ENCODE data around the gene STAT3. TPM values are rescaled to one million over a fixed set of nuclear protein-coding genes. Genes with fewer than 3 reads are reported as not detected.

STAT3 gene
- total and polyA plus RNA-seq, 12 donors: 33.9 to 398 (median 109) TPM

DNA sequence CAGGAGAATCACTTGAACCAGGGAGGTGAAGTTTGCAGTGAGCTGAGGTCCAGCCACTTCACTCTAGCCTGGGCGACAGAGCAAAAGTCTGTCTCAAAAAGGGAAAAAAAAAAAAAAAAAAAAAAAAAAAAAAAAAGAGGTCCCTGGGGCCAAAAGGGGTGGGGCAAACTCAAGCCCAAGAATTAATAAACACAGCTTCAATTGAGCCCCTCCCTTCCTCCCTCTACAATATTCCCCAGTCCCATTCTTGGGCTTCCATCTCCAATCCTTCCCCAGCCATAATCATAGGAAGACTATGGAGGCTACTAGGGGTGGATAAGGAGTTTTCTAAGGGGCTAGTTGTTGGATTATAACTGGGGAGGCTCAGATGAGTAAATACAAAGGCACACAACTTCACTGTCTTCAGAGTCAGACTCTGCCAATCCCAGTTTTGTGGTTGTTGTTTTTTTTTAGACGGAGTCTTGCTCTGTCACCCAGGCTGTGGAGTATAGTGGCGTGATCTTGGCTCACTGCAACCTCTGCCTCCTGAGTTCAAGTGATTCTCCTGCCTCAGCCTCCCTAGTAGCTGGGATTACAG lies 25.3 kb upstream of the STAT3 start:
- WGBS, 2 donors: 45 to 61% methylated on average over 3 of the region's 3 CpGs
- Histone ChIP-seq H3K27ac (peak overlapping the region; percentile 2 to 100 (median 74)), H3K27me3 (no peaks in the 10 kb centered on the region), H3K36me3 (peaks cover 0 to 19% (median 0%) of the 10 kb centered on the region in 9 donors), H3K4me3 (peak overlapping the region in 1 of 10 donors; percentile 21), H3K4me1 (peaks cover 48 to 100% (median 94%) of the 10 kb centered on the region in 9 donors), H3K9me3 (no peaks in the 10 kb centered on the region)
- peak in 4 of 8 donors; percentile 20 to 49 (median 28) for ATAC-seq
- DNase-seq: no peak
- TF ChIP-seq, protein P1, sequence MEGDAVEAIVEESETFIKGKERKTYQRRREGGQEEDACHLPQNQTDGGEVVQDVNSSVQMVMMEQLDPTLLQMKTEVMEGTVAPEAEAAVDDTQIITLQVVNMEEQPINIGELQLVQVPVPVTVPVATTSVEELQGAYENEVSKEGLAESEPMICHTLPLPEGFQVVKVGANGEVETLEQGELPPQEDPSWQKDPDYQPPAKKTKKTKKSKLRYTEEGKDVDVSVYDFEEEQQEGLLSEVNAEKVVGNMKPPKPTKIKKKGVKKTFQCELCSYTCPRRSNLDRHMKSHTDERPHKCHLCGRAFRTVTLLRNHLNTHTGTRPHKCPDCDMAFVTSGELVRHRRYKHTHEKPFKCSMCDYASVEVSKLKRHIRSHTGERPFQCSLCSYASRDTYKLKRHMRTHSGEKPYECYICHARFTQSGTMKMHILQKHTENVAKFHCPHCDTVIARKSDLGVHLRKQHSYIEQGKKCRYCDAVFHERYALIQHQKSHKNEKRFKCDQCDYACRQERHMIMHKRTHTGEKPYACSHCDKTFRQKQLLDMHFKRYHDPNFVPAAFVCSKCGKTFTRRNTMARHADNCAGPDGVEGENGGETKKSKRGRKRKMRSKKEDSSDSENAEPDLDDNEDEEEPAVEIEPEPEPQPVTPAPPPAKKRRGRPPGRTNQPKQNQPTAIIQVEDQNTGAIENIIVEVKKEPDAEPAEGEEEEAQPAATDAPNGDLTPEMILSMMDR (IDR thresholded peaks at IDR 0.05): no peak
- intact Hi-C loops (cut with DNase I): no loop called here

DNA sequence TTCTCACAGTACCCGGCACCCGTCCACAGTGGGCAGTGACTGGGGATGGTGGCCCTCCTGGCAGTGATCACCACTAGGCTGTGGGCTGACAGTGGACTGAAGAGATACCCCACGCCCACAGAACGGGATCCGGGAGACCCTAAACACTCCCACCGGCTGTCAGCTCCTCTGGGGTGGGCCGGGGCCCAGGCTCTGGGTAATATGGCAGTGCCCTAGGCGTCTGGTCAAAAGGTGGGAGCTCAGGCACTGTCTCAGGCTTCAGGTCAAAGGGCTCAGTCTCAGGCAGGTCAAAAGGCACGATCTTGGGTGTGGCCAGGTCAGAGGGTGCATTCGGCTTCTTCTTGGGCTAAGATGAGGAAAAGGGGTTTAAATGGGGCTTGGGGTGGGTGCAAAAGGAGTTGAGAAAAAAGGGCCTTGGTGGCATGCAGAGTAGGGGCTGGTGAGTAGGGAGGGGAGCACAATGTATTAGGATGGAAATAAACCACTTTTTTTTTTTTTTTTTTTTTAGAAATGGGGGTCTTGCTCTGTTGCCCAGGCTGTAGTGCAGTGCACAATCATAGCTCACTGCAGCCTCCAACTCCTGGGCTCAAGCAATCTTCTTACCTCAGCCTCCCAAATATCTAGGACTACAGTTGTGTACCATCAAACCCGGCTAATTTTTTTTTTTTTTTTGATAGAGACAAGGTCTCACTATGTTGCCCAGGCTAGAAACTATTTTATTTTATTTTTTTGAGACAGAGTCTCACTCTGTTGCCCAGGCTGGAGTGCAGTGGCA lies 23.9 kb upstream of the STAT3 start:
- ATAC-seq: no peak
- H3K4me3 ChIP-seq: peak overlapping the region in 4 of 10 donors; percentile 0 to 28 (median 12)
- peaks cover 0 to 7% (median 0%) of the 10 kb centered on the region in 9 donors for H3K36me3 ChIP-seq
- TF ChIP-seq, protein P1 (IDR thresholded peaks at IDR 0.05): no peak
- H3K4me1 ChIP-seq: peaks cover 49 to 100% (median 95%) of the 10 kb centered on the region in 9 donors
- DNase-seq: no peak
- H3K9me3 ChIP-seq: no peaks in the 10 kb centered on the region
- intact Hi-C loops (cut with DNase I): no loop called here
- WGBS, 2 donors: 56 to 67% methylated on average over 11 of the region's 11 CpGs
- no peaks in the 10 kb centered on the region for H3K27me3 ChIP-seq
- peak overlapping the region; percentile 21 to 100 (median 84) for H3K27ac ChIP-seq

DNA sequence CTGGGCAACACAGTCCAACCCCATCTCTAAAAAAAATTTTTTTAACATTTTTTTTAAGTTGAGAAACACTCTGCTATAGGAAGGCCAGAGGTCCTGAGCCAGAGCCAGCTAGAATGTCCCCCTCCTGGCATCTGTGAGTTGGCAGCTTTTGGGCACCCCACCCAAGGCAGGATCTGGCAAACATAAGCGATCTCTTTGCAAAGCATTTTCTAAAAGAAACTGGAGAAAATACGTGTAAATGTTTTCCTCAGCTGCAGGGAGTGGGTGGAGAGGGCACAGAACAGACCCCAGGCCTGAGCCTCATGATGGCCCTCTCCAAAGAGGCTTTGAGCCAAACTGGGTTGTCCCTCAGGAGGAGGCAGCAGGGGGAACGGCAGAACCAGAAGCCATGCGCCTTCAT lies 23.1 kb upstream of the STAT3 start:
- TF ChIP-seq, protein P1 (IDR thresholded peaks at IDR 0.05): no peak
- 17 to 25% methylated on average over 4 of the region's 4 CpGs for WGBS, 2 donors
- ATAC-seq (no peak), DNase-seq (no peak)
- intact Hi-C loops (cut with DNase I): no loop called here
- Histone ChIP-seq H3K27ac (peak overlapping the region; percentile 21 to 100 (median 84)), H3K4me3 (peak overlapping the region in 5 of 10 donors; percentile 0 to 28 (median 10)), H3K36me3 (peaks cover 0 to 6% (median 0%) of the 10 kb centered on the region in 9 donors), H3K9me3 (no peaks in the 10 kb centered on the region), H3K27me3 (no peaks in the 10 kb centered on the region), H3K4me1 (peaks cover 55 to 100% (median 95%) of the 10 kb centered on the region in 9 donors)

DNA sequence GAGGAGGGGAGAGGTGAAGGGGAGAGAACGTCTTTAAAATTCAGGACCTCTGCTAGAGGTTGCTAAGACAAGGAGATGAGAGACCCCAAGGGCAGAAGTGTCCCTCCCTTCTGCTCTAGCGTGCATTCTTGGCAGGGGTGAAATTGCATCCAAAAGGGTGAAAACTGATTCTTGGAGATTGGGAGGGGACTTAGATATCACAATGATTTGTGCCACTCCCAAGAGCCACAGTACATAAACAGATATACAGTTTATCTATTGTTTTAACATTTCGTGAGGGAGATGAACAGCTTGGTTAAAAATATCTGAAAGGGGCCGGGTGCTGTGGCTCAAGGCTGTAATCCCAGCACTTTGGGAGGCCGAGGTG lies 22.1 kb upstream of the STAT3 start:
- peaks cover 0 to 9% (median 0%) of the 10 kb centered on the region in 9 donors for H3K36me3 ChIP-seq
- H3K27ac ChIP-seq: peak overlapping the region; percentile 41 to 100 (median 84)
- peaks cover 55 to 100% (median 94%) of the 10 kb centered on the region in 9 donors for H3K4me1 ChIP-seq
- no peaks in the 10 kb centered on the region for H3K27me3 ChIP-seq
- no peaks in the 10 kb centered on the region for H3K9me3 ChIP-seq
- ATAC-seq (no peak), DNase-seq (no peak)
- intact Hi-C loops (cut with DNase I): no loop called here
- 36 to 45% methylated on average over 5 of the region's 5 CpGs for WGBS, 2 donors
- TF ChIP-seq, protein P1 (IDR thresholded peaks at IDR 0.05): no peak
- H3K4me3 ChIP-seq: peak overlapping the region in 3 of 10 donors; percentile 10 to 29 (median 13)
